AG04450 (cell line): Measurements from ENCODE around the gene MED13. TPM values are rescaled to one million over a fixed set of nuclear protein-coding genes. Genes with fewer than 3 reads are reported as not detected.

Source experiments
- CTCF ChIA-PET: fragments of 300-600, 350-600 bp; formaldehyde crosslinking; extraction: SDS; loops from one replicate; lab custom pipeline; 2022; ENCODE audit warnings: antibody characterized with exemption, inconsistent platforms; lab: Charles Lee
- POLR2A ChIA-PET: fragments of 350-600 bp; formaldehyde crosslinking; extraction: SDS; loops from one replicate; lab custom pipeline; 2021; ENCODE audit warnings: antibody characterized with exemption, inconsistent platforms; lab: Yijun Ruan, JAX
- DNase-seq: peaks from one replicate; pipeline ENCODE4 v3.0.0-alpha.2; 2011; ENCODE audit warnings: low read depth, low spot score
- H3K27ac ChIP-seq: one replicate; pipeline ENCODE4 v1.5.1; 2012; ENCODE audit warnings: low read depth, low read length, control low read depth
- H3K27me3 ChIP-seq: one replicate; pipeline ENCODE4 v1.6.0; 2012; ENCODE audit warnings: low read length; ENCODE audit not compliant: control insufficient read depth, insufficient read depth
- H3K4me3 ChIP-seq: 2 replicates; pipeline ENCODE4 v1.5.1; 2011; ENCODE audit warnings: mild to moderate bottlenecking, low read depth, low read length, control low read depth
- H3K9me3 ChIP-seq: 2 replicates; pipeline ENCODE4 v1.5.1; 2012; ENCODE audit warnings: low read length; ENCODE audit not compliant: control insufficient read depth, insufficient read depth
- CTCF ChIP-seq: IDR thresholded peaks from 2 replicates; pipeline ENCODE4 v1.5.1; 2011; ENCODE audit warnings: low read depth, low read length, control low read depth, inconsistent platforms
- polyA plus RNA-seq: library from polyadenylated mRNA; depleted of rRNA; stranded (reverse); fragments of >200 nt; gene quantifications from 2 replicates; pipeline ENCODE4 v1.2.3, GENCODE V29; 2011

Gene MED13
- polyA plus RNA-seq, 1 experiment: 35.2 TPM

GRCh38 chr17:61997664-61998063, 67.4 kb downstream of the MED13 start:
- Histone ChIP-seq H3K27me3 (no peaks in the 10 kb centered on the region), H3K27ac (no peak overlapping the region), H3K4me3 (no peak overlapping the region), H3K9me3 (no peaks in the 10 kb centered on the region)
- DNase-seq: no peak
- POLR2A ChIA-PET: no interaction called here
- no peak for TF ChIP-seq CTCF
- CTCF ChIA-PET: interaction anchor here (0.6 to 1.2 kb wide), 2 partner anchors 55 to 68 kb away, joined by 3 to 4 read pairs; no protein-coding TSS in a partner anchor

DNA sequence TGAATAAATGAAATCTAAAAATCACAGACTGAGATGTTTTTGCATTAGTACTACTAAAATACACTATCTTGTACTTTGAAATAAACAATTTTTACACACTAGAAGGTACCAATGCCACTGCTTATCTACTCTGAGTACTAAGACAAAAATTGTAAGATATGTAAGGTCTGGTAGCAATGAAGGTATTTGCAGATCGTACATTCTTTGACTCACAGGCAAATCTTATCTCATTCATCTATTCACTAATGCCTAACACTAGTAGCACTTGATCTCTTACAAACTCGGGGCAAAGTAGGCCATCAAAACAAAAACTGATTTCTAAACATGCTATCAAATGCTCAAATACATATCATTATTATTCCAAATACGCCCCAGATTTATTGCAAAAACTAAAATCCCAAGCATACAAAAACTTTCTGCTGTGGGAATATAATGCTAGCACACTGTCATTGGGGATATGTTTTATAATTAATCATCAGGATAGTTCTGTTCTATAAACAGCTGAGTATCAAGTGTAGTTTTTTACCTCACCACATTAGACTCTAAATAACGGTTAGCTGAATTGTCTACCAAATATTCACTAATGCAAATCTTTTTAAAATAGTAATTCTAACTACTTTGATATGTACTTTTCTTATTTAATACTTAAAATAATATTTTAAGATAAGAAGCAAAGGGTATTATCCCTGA, 68.0 kb downstream of the MED13 start:
- ChIA-PET CTCF (no interaction called here), POLR2A (no interaction called here)
- no peak overlapping the region for H3K27ac ChIP-seq
- TF ChIP-seq CTCF: no peak
- no peaks in the 10 kb centered on the region for H3K9me3 ChIP-seq
- DNase-seq: no peak
- H3K4me3 ChIP-seq: no peak overlapping the region
- no peaks in the 10 kb centered on the region for H3K27me3 ChIP-seq

DNA sequence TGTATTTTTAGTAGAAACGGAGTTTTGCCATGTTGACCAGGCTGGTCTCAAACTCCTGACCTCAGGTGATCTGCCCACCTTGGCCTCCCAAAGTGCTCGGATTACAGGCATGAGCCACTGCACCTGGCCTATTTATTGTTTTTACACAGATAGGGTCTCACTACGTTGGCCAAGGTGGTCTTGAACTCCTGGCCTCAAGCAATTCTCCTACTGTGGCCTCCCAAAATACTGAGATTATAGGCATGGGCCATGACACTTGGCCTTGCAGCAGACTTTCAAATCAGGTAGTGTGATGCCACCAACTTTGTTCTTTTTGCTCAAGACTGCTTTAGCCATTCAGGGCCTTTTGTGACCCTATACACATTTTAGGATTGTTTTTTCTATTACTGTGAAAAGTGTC, 75.6 kb downstream of the MED13 start:
- H3K9me3 ChIP-seq: no peaks in the 10 kb centered on the region
- H3K27ac ChIP-seq: no peak overlapping the region
- DNase-seq: no peak
- TF ChIP-seq CTCF: no peak
- H3K4me3 ChIP-seq: no peak overlapping the region
- no peaks in the 10 kb centered on the region for H3K27me3 ChIP-seq
- POLR2A ChIA-PET: no interaction called here
- CTCF ChIA-PET: interaction anchor here (0.5 kb wide), 1 partner anchor 30 kb away, joined by 6 read pairs; no protein-coding TSS in a partner anchor

- ChIA-PET CTCF (no interaction called here), POLR2A (no interaction called here)
- DNase-seq: no peak
- H3K4me3 ChIP-seq: no peak overlapping the region
- no peaks in the 10 kb centered on the region for H3K27me3 ChIP-seq
- no peak overlapping the region for H3K27ac ChIP-seq
- no peak for TF ChIP-seq CTCF
- H3K9me3 ChIP-seq: no peaks in the 10 kb centered on the region
These were observed 78.2 kb downstream of the MED13 start for GRCh38 chr17:61986898-61987297.

- no peak overlapping the region for H3K27ac ChIP-seq
- H3K27me3 ChIP-seq: no peaks in the 10 kb centered on the region
- H3K4me3 ChIP-seq: no peak overlapping the region
- CTCF ChIA-PET: no interaction called here
- no peaks in the 10 kb centered on the region for H3K9me3 ChIP-seq
- no peak for TF ChIP-seq CTCF
- POLR2A ChIA-PET: no interaction called here
- DNase-seq: no peak
These were observed 80.3 kb downstream of the MED13 start for GRCh38 chr17:61984821-61985220.
